Hepatocyte (in vitro differentiated cells): Measurements from ENCODE around the gene FAM156B. TPM values are rescaled to one million over a fixed set of nuclear protein-coding genes. Genes with fewer than 3 reads are reported as not detected.
"Not testable (repeated sequence)": the region's sequence is repeated elsewhere in the genome, so short reads cannot be mapped to it uniquely, and the experiment has no call there.

Experiments
- DNase-seq: peaks from one replicate; pipeline ENCODE4 v3.0.0-alpha.2; 2016; ENCODE audit warnings: low spot score
- H2AFZ ChIP-seq: fragments of 200-600 bp; sonication (generic); 2 replicates; pipeline ENCODE4 v1.6.0; 2016; ENCODE audit warnings: antibody characterized with exemption, mild to moderate bottlenecking
- H3K27ac ChIP-seq: fragments of 200-600 bp; sonication (generic); 2 replicates; pipeline ENCODE4 v1.5.1; 2016; ENCODE audit warnings: mild to moderate bottlenecking
- H3K27me3 ChIP-seq: fragments of 200-600 bp; sonication (generic); 2 replicates; pipeline ENCODE4 v1.6.1; 2016
- H3K36me3 ChIP-seq: fragments of 200-600 bp; sonication (generic); replicated peaks from 2 replicates; pipeline ENCODE4 v1.5.1; 2016; ENCODE audit warnings: low read depth; ENCODE audit not compliant: insufficient read depth
- H3K4me1 ChIP-seq: fragments of 200-600 bp; sonication (generic); 2 replicates; pipeline ENCODE4 v1.5.1; 2016; ENCODE audit warnings: mild to moderate bottlenecking, moderate library complexity; ENCODE audit not compliant: insufficient read depth
- H3K4me2 ChIP-seq: fragments of 200-600 bp; sonication (generic); 2 replicates; pipeline ENCODE4 v1.6.0; 2016
- H3K4me3 ChIP-seq: fragments of 200-600 bp; sonication (generic); 2 replicates; pipeline ENCODE4 v1.5.1; 2016; ENCODE audit warnings: mild to moderate bottlenecking
- H3K79me2 ChIP-seq: fragments of 200-600 bp; sonication (generic); 2 replicates; pipeline ENCODE4 v1.6.0; 2017; ENCODE audit warnings: mild to moderate bottlenecking
- H3K9me2 ChIP-seq: fragments of 200-600 bp; sonication (generic); replicated peaks from 2 replicates; pipeline ENCODE4 v1.6.0; 2017; ENCODE audit warnings: mild to moderate bottlenecking; ENCODE audit not compliant: insufficient read depth
- H3K9me3 ChIP-seq: fragments of 200-600 bp; sonication (generic); 2 replicates; pipeline ENCODE4 v1.5.1; 2016; ENCODE audit warnings: low read depth, mild to moderate bottlenecking
- H4K20me1 ChIP-seq: fragments of 200-600 bp; sonication (generic); 2 replicates; pipeline ENCODE4 v1.6.0; 2016; ENCODE audit warnings: mild to moderate bottlenecking; ENCODE audit not compliant: insufficient read depth, poor library complexity, severe bottlenecking
- WGBS: methylation state at CpG from one replicate; pipeline ENCODE4 v1.1.6; 2016; ENCODE audit warnings: low lambda C conversion rate; ENCODE audit errors: missing lambda C conversion rate; 5-methylcytosine and 5-hydroxymethylcytosine counted together
- polyA plus RNA-seq: library from polyadenylated mRNA; unstranded; fragments of >200 nt; fragmentation: Nextera tagmentation; extraction: Ambion mirVana; gene quantifications from 2 replicates; pipeline ENCODE4 v1.2.1, GENCODE V29; 2016
- total RNA-seq: library from RNA; depleted of rRNA; stranded (reverse); fragments of >200 nt; gene quantifications from 2 replicates; pipeline ENCODE4 v1.2.3, GENCODE V29; 2014

The FAM156B gene
- total and polyA plus RNA-seq, 2 experiments from 2014 or later: 20.1 to 25.6 TPM

DNA sequence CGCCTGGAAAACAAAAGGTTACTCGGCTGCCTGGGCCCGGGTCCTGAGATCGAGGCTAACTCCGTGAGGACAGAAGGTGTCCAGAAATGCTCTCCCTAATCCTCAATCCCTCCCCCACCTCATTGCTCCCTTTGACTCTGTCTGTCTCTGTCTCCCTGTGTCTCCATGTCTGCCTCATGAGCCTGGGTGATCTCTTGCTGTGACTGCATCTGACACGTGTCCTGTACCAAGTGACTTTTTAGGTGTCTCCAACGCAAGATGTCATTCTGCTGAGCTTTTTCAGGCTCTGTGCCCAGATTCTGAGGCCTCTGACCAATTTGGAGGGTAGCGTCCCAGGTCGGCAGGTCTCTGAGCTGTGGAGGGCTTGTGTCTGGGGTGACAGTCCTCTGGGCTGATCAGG lies 9.0 kb upstream of the FAM156B start:
- H3K9me2 ChIP-seq, H3K79me2 ChIP-seq, H3K4me3 ChIP-seq, H3K27me3 ChIP-seq, H4K20me1 ChIP-seq, H3K4me2 ChIP-seq, H3K4me1 ChIP-seq, H3K36me3 ChIP-seq, H2AFZ ChIP-seq, H3K27ac ChIP-seq, DNase-seq, H3K9me3 ChIP-seq: not testable (repeated sequence)
- WGBS: no CpG with 5 or more reads among the region's 9 CpGs

DNA sequence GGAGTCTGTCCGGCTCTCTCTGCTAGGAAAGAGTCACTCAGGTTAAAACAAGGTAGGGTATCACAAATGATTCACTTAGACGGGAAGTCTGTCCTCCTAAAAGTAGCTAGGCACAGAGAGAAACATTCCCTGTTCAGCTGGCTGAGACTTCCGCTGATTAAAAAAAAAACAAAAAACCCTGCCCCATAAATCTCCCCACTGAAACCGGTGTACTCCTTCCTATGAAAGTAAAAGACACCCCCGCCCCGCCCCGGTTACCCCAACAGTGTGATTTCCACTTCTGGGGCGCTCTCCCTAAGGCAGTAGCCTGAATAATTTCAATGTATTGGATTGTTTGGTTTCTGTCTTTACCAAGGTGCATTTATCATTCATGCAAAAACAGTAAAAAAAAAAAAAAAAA lies 692 bp upstream of the FAM156B start:
- not testable (repeated sequence) for H3K4me3 ChIP-seq

DNA sequence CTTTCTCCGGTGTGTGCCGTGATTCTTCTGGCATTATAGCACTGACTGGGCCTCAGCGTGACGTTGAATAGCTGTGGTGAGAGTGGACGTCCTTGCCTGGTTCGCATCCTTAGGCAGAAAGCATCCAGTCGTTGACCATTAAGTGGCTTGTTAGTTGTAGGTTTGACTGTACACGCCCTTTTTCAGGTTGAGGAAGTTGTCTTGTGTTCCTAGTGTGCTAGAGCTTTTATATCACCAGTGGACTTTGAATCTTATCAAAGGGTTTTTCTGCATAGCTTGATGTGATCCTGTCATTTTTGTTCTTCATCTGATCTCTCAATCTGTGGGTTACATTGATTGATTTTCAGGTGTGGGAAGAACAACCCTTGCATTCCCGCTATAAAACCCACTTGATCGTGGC lies 8.4 kb downstream of the FAM156B start:
- not testable (repeated sequence) for H3K36me3 ChIP-seq, H3K4me2 ChIP-seq, H4K20me1 ChIP-seq, H3K4me3 ChIP-seq, H3K79me2 ChIP-seq, H3K9me2 ChIP-seq, H3K27me3 ChIP-seq, DNase-seq, H2AFZ ChIP-seq, H3K27ac ChIP-seq, H3K9me3 ChIP-seq, H3K4me1 ChIP-seq
- no CpG with 5 or more reads among the region's 10 CpGs for WGBS

More for the DNA sequence above, 692 bp upstream of the FAM156B start:
- not testable (repeated sequence) for H3K4me2 ChIP-seq, H3K36me3 ChIP-seq, H2AFZ ChIP-seq, H3K9me3 ChIP-seq, H3K27me3 ChIP-seq, H3K27ac ChIP-seq, H4K20me1 ChIP-seq, H3K9me2 ChIP-seq, H3K79me2 ChIP-seq, H3K4me1 ChIP-seq, DNase-seq
- WGBS: no CpG with 5 or more reads among the region's 8 CpGs

DNA sequence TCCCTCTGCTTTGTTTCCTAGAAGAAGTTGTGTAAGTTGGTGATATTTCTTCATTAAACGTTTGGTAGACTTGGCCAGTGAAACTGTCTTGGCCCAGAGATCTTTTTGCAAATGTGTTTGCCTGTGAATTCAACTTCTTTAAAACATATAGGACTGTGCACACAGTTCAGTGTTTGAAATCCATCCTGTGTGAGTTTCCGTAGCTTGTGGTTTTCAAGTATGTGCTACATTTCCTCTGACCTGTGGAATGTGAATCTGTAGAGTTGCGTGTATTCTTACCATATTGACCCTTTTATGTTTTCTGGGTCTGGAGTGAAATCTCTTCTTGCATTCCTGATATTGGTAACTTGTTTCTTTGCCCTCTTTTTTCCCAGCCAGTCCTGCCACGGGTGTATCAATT lies 8.9 kb downstream of the FAM156B start:
- H3K9me3 ChIP-seq, H3K36me3 ChIP-seq, DNase-seq, H3K4me2 ChIP-seq, H2AFZ ChIP-seq, H3K9me2 ChIP-seq, H3K4me3 ChIP-seq, H3K27ac ChIP-seq, H3K4me1 ChIP-seq, H3K79me2 ChIP-seq, H3K27me3 ChIP-seq, H4K20me1 ChIP-seq: not testable (repeated sequence)
- no CpG with 5 or more reads among the region's 4 CpGs for WGBS

DNA sequence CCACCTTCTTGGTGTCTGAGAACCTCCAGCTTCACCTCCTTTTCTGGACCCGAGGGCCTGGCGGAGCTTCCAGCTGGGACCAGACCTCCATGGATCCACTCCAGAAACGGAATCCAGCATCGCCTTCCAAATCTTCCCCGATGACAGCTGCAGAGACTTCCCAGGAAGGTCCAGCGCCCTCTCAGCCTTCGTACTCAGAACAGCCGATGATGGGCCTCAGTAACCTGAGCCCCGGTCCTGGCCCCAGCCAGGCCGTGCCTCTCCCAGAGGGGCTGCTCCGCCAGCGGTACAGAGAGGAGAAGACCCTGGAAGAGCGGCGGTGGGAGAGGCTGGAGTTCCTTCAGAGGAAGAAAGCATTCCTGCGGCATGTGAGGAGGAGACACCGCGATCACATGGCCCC lies 10.0 kb downstream of the FAM156B start:
- not testable (repeated sequence) for H3K27me3 ChIP-seq, H3K9me2 ChIP-seq, H4K20me1 ChIP-seq, H3K4me1 ChIP-seq, H3K9me3 ChIP-seq, H3K4me3 ChIP-seq, H3K79me2 ChIP-seq, H2AFZ ChIP-seq, H3K36me3 ChIP-seq, H3K27ac ChIP-seq, H3K4me2 ChIP-seq, DNase-seq
- WGBS: no CpG with 5 or more reads among the region's 17 CpGs

DNA sequence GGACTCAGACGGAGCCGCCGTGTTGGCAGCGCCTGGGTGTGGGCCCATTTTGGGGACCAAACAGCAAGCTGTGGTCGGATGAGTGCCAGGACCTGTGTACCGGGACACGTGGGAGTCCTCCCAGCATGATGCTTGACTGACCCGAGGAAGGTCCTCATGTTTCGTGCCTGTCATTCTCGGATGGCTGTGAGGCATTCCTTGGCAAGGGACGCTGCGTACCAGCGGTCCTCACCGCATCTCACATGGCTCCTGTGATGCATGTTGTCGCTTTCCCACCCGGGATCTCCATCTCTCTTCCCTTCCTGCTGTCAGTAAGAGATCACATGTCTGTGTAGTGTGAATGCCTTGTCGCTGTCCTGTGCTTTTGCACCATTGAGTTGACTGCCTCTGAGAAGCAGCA lies 10.8 kb downstream of the FAM156B start:
- H4K20me1 ChIP-seq, H3K36me3 ChIP-seq, H3K4me1 ChIP-seq, H3K27me3 ChIP-seq, DNase-seq, H3K9me3 ChIP-seq, H3K9me2 ChIP-seq, H2AFZ ChIP-seq, H3K79me2 ChIP-seq, H3K4me3 ChIP-seq, H3K27ac ChIP-seq, H3K4me2 ChIP-seq: not testable (repeated sequence)
- WGBS: no CpG with 5 or more reads among the region's 17 CpGs

DNA sequence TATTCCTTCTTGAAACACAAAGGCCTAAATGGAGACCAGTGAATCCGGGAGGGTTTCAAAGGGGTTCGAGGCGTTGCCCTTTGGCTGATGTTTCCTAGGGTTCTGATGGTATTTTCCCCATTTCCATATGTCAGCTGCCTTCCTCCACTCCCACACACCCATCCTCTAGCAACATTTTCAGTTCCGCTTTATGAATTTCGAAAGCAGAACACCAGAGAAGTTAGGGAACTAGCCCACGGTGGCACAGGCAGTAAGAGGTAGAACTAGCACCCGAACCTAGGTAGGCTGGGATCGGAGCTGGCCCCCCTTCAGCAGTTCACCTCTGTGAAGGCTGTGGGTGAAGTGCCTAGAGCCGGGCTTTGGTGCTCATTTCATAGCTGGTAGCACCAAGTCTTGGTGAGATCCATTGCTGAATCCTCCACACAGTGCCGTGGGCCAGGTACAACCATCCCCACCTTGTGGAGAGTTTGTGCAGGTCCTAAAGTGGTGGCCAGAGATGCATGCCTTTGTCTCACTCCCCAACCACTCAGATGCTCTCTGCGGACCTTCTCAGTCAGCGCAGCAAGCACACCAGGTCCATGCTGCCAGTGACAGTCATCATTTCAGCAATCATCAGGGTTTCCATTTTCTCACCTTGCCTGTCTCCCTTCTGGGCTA lies 12.3 kb downstream of the FAM156B start:
- WGBS: no CpG with 5 or more reads among the region's 12 CpGs
- not testable (repeated sequence) for H3K4me3 ChIP-seq

DNA sequence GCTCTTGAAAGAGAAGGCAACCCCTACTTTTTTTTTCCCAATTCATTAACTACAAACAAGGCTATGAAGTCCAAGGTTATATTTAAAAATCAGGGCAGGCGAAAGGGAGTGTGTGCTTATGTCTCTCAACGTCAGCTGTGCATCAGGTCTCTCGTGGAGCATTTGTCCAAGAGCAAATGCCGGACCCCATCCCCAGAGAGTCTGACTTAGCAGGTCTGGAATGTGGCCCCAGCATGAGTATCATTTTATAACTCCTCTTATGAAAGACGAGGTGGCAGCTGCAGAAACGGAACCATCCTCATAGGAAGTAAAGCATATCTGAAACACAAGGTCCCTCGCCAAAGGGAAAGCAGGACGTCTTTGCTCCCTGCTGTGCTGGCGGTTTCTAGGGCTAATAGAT lies 16.6 kb downstream of the FAM156B start:
- not testable (repeated sequence) for H3K4me2 ChIP-seq, H3K4me3 ChIP-seq, H3K4me1 ChIP-seq, H3K27me3 ChIP-seq, H3K9me3 ChIP-seq, DNase-seq, H3K79me2 ChIP-seq, H4K20me1 ChIP-seq, H2AFZ ChIP-seq, H3K36me3 ChIP-seq, H3K27ac ChIP-seq, H3K9me2 ChIP-seq
- WGBS: no CpG with 5 or more reads among the region's 9 CpGs

More for the DNA sequence above, 12.3 kb downstream of the FAM156B start:
- not testable (repeated sequence) for H3K9me2 ChIP-seq, H3K4me1 ChIP-seq, H3K79me2 ChIP-seq, H3K4me2 ChIP-seq, H4K20me1 ChIP-seq, DNase-seq, H2AFZ ChIP-seq, H3K27ac ChIP-seq, H3K27me3 ChIP-seq, H3K36me3 ChIP-seq, H3K9me3 ChIP-seq

DNA sequence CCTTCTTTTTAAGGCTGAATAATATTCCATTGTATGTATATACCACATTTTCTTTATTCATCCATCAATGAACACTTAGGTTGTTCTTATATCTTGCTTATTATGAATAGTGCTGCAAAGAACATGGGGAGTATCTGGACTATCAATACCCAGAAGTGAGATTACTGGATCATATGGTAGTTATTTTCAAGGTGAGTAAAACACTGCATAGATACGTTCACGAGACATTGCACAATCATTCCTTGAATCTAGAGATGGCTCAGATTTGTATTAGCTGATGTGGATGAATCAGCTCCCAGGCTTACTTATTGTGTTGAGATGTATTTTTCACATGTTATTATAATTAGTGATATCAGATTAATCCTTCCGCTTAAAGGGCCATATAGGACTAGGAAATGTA lies 17.6 kb downstream of the FAM156B start:
- not testable (repeated sequence) for H3K4me2 ChIP-seq, H3K36me3 ChIP-seq, H3K4me3 ChIP-seq, DNase-seq, H2AFZ ChIP-seq, H3K9me2 ChIP-seq, H3K4me1 ChIP-seq, H3K79me2 ChIP-seq, H3K27me3 ChIP-seq, H4K20me1 ChIP-seq, H3K9me3 ChIP-seq, H3K27ac ChIP-seq
- no CpG with 5 or more reads among the region's 3 CpGs for WGBS
